Body of pancreas (tissue), 4 donors: ENCODE measurements around the gene SDHC.

Source experiments
- CTCF ChIP-seq, 7 experiments: fragments of 450-650 bp in 4 of 7; fragments of 200-600 bp in 3 of 7; sonication (generic) in 3 of 7; IDR thresholded peaks; one replicate each; pipeline ENCODE4 v1.5.1; 2016 to 2019; ENCODE audit warnings: antibody characterized with exemption in 7 of 7
- POLR2A ChIP-seq, 3 donors: fragments of 450-650 bp; IDR thresholded peaks; one replicate each; pipeline ENCODE4 v1.6.1; 2016; ENCODE audit warnings: antibody characterized with exemption in 3 of 3, mild to moderate bottlenecking in 2 of 3

DNA sequence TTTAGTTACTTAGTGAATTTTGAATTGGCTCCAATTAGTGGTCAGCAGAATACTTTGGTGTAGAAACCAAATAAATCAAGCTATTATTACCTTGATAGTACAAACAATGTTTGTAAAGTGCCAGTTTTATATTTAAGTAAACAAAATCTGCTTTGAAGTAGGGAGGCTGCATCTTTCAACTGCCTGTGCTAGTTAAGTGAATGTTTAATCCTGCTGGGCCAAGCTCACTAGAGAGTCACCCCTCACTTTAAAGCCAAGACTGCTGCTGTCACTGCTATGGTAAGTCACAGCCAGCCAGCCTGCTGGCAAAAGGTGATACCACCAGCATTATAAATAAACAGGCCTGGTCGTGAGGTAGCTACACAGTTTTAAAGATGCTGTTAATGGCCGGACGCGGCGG, 63.8 kb downstream of the SDHC start:
- TF ChIP-seq CTCF (IDR thresholded peaks at IDR 0.05) = no peak
- no peak for TF ChIP-seq POLR2A (IDR thresholded peaks at IDR 0.05)
